ENCODE data around the gene ADGRB2.

ADGRB2 gene

GRCh38 chr1:31745096-31745945 is 18.8 kb downstream of the ADGRB2 start:
- CTCF ChIA-PET = interaction anchor here (0.6 to 4.0 kb wide), 40 partner anchors 9 to 1157 kb away, joined by 3 to 71 read pairs (median 4); partner anchors contain the start of genes ADGRB2 and PEF1
- Histone ChIP-seq H3K36me3 (ENCODE audit: control insufficient read depth in 2 of 2, insufficient read depth in 1 of 2, low read length in 2 of 2) (peaks cover 0 to 22% of the 10 kb centered on the region in 2 experiments; a peak in 1 of 3 replicates), H3K27ac (ENCODE audit: extremely low read depth, low read depth, low read length) (no peak overlapping the region), H3K9me3 (ENCODE audit: control insufficient read depth, insufficient read depth, low read depth, low read length) (no peaks in the 10 kb centered on the region), H3K4me3 (ENCODE audit: low read depth, low read length) (no peak overlapping the region), H3K4me1 (ENCODE audit: control insufficient read depth, insufficient read depth, low read length) (no peaks in the 10 kb centered on the region; the same call in 1 of the 2 replicates)
- TF ChIP-seq KLF7 (tag by site-specific recombination; IDR thresholded peaks at IDR 0.05; ENCODE audit: borderline replicate concordance) (no peak), ZIC2 (tag by site-specific recombination; IDR thresholded peaks at IDR 0.05) (peak; percentile 91), ZNF202 (tag by site-specific recombination; IDR thresholded peaks at IDR 0.05; ENCODE audit: borderline replicate concordance) (no peak), SCRT2 (tag by site-specific recombination; IDR thresholded peaks at IDR 0.05) (no peak), ZNF692 (tag by site-specific recombination; IDR thresholded peaks at IDR 0.05) (peak; percentile 98), PATZ1 (tag by site-specific recombination; IDR thresholded peaks at IDR 0.05) (peak; percentile 48; the same call in 1 of the 2 replicates), KLF17 (tag by site-specific recombination; IDR thresholded peaks at IDR 0.05) (0 out of 2 replicates have a peak, but pooled peaks have one; percentile 27), ZFP69B (tag by site-specific recombination; IDR thresholded peaks at IDR 0.05) (peak; percentile 98), OVOL3 (tag by site-specific recombination; IDR thresholded peaks at IDR 0.05) (no peak), ZBTB17 (tag by site-specific recombination; IDR thresholded peaks at IDR 0.05) (peak; percentile 35; the same call in 1 of the 2 replicates), ZNF747 (tag by site-specific recombination; IDR thresholded peaks at IDR 0.05) (no peak), BCL11B (tag by site-specific recombination; IDR thresholded peaks at IDR 0.05; ENCODE audit: low read depth) (no peak), GLIS1 (tag by site-specific recombination; IDR thresholded peaks at IDR 0.05) (peak; percentile 97), CTCF (tag by site-specific recombination; IDR thresholded peaks at IDR 0.05) (peak; percentile 60), ZNF664 (tag by site-specific recombination; IDR thresholded peaks at IDR 0.05) (no peak), GLIS2 (tag by site-specific recombination; IDR thresholded peaks at IDR 0.05) (peak; percentile 63; the same call in 1 of the 2 replicates), ZNF624 (tag by site-specific recombination; IDR thresholded peaks at IDR 0.05) (no peak)
- POLR2A ChIA-PET = interaction anchor here (1.0 to 1.3 kb wide), 3 partner anchors 33 to 100 kb away, joined by 3 to 4 read pairs (median 3); partner anchors contain the start of gene PEF1
